Osteoblast (primary cell): Measurements from ENCODE around the gene APCDD1. TPM values are rescaled to one million over a fixed set of nuclear protein-coding genes. Genes with fewer than 3 reads are reported as not detected.

Source experiments
- DNase-seq: peaks from one replicate; pipeline ENCODE4 v3.0.0; 2011; ENCODE audit warnings: low spot score, mixed read lengths; ENCODE audit not compliant: insufficient read length; ENCODE audit errors: missing footprints
- H2AFZ ChIP-seq: 2 replicates; pipeline ENCODE4 v1.6.0; 2011; ENCODE audit warnings: mild to moderate bottlenecking, low read length
- H3K27ac ChIP-seq: 2 replicates; pipeline ENCODE4 v1.5.1; 2011; ENCODE audit warnings: mild to moderate bottlenecking, low read depth, low read length, moderate library complexity
- H3K27me3 ChIP-seq: 2 replicates; pipeline ENCODE4 v1.6.0; 2012; ENCODE audit warnings: mild to moderate bottlenecking, control low read depth, inconsistent platforms, low read length, moderate library complexity; ENCODE audit not compliant: insufficient read depth
- H3K36me3 ChIP-seq: 2 replicates; pipeline ENCODE4 v1.5.1; 2011; ENCODE audit warnings: mild to moderate bottlenecking, low read length, control low read depth, moderate library complexity; ENCODE audit not compliant: insufficient read depth
- H3K4me1 ChIP-seq: 2 replicates; pipeline ENCODE4 v1.5.1; 2011; ENCODE audit warnings: mild to moderate bottlenecking, low read length, control low read depth, moderate library complexity; ENCODE audit not compliant: insufficient read depth
- H3K4me2 ChIP-seq: 2 replicates; pipeline ENCODE4 v1.6.0; 2011; ENCODE audit warnings: mild to moderate bottlenecking, low read length; ENCODE audit not compliant: insufficient read depth
- H3K4me3 ChIP-seq: fragments of 200-600 bp; sonication (generic); 3 replicates; pipeline ENCODE4 v1.5.1; 2012; ENCODE audit warnings: mild to moderate bottlenecking, low read length, inconsistent platforms; ENCODE audit not compliant: insufficient read depth
- H3K79me2 ChIP-seq: 2 replicates; pipeline ENCODE4 v1.6.0; 2012; ENCODE audit warnings: mild to moderate bottlenecking, low read length, control low read depth, inconsistent platforms; ENCODE audit not compliant: insufficient read depth
- H3K9me3 ChIP-seq: 2 replicates; pipeline ENCODE4 v1.5.1; 2011; ENCODE audit warnings: low read depth, low read length, control low read depth
- H4K20me1 ChIP-seq: 2 replicates; pipeline ENCODE4 v1.6.0; 2012; ENCODE audit warnings: mild to moderate bottlenecking, low read length, control low read depth; ENCODE audit not compliant: insufficient read depth
- CTCF ChIP-seq: IDR thresholded peaks from 2 replicates; pipeline ENCODE4 v1.5.1; 2011; ENCODE audit warnings: mild to moderate bottlenecking, low read depth, low read length, moderate library complexity; ENCODE audit errors: extremely low read depth
- total RNA-seq: library from RNA; depleted of rRNA; stranded (reverse); fragments of >200 nt; gene quantifications from 2 replicates; pipeline ENCODE4 v1.2.3, GENCODE V29; 2012

Gene APCDD1
- 1.8 and 3.3 TPM in 2 replicates for total RNA-seq

- Histone ChIP-seq H3K27me3 (peaks cover 69% of the 10 kb centered on the region), H3K36me3 (no peaks in the 10 kb centered on the region), H3K9me3 (no peaks in the 10 kb centered on the region), H3K4me3 (peak within 1 kb of the TSS; percentile 41), H2AFZ (peak within 1 kb of the TSS; percentile 9), H4K20me1 (no peaks in the 10 kb centered on the region), H3K79me2 (no peaks in the 10 kb centered on the region), H3K4me2 (peak within 1 kb of the TSS; percentile 58), H3K27ac (no peak within 1 kb of the TSS), H3K4me1 (no peaks in the 10 kb centered on the region)
- no peak for TF ChIP-seq CTCF
- DNase-seq: no peak
Observed at GRCh38 chr18:10453806-10454680, at the start of gene APCDD1. Gene APCDD1, plus strand, starts transcription at chr18:10454635. Its CDS starts 347 bp downstream, at chr18:10454982.

- no peaks in the 10 kb centered on the region for H4K20me1 ChIP-seq
- no peak overlapping the region for H3K4me3 ChIP-seq
- H3K9me3 ChIP-seq: no peaks in the 10 kb centered on the region
- H3K4me1 ChIP-seq: no peaks in the 10 kb centered on the region
- H3K79me2 ChIP-seq: no peaks in the 10 kb centered on the region
- DNase-seq: peak; percentile 78
- no peak overlapping the region for H3K27ac ChIP-seq
- no peak for TF ChIP-seq CTCF
- H3K27me3 ChIP-seq: peaks cover 11% of the 10 kb centered on the region
- H3K36me3 ChIP-seq: no peaks in the 10 kb centered on the region
- no peak overlapping the region for H2AFZ ChIP-seq
- no peak overlapping the region for H3K4me2 ChIP-seq
Observed at GRCh38 chr18:10405014-10405493, 49.4 kb upstream of the APCDD1 start.

GRCh38 chr18:10405816-10406663, 48.4 kb upstream of the APCDD1 start:
- no peak for TF ChIP-seq CTCF
- Histone ChIP-seq H3K27ac (no peak overlapping the region), H3K4me1 (no peaks in the 10 kb centered on the region), H3K79me2 (no peaks in the 10 kb centered on the region), H3K4me3 (no peak overlapping the region), H4K20me1 (no peaks in the 10 kb centered on the region), H3K27me3 (peaks cover 11% of the 10 kb centered on the region), H2AFZ (no peak overlapping the region), H3K9me3 (no peaks in the 10 kb centered on the region), H3K4me2 (no peak overlapping the region), H3K36me3 (no peaks in the 10 kb centered on the region)
- no peak for DNase-seq
